A549 (cell line): ENCODE results near the gene CNNM3. TPM values are rescaled to one million over a fixed set of nuclear protein-coding genes. Genes with fewer than 3 reads are reported as not detected.

ENCODE experiments used
- ATAC-seq, 2 experiments: fragments of 200-7000 bp in 1 of 2; fragments of >200 bp in 1 of 2; cut with Nextera tagmentation in 1 of 2; cut with Tn5 transposase in 1 of 2; 3 replicates each; pipeline versions ENCODE4 v1.8.0 to v1.9.1; 2018 to 2020; ENCODE audit warnings: mild to moderate bottlenecking in 1 of 2, moderate library complexity in 1 of 2
- CTCF ChIA-PET: fragments of 300-600 bp; sonication (Branson Sonifier 250); formaldehyde crosslinking; extraction: SDS; loops from one replicate; lab custom pipeline; 2021; ENCODE audit warnings: antibody characterized with exemption, inconsistent platforms; lab: Yijun Ruan, JAX
- POLR2A ChIA-PET: fragments of 350-600 bp; formaldehyde crosslinking; extraction: SDS; loops from one replicate; lab custom pipeline; 2021; ENCODE audit warnings: antibody characterized with exemption, inconsistent platforms; lab: Yijun Ruan, JAX
- DNase-seq, 2 experiments: peaks; one replicate each; pipeline versions ENCODE4 v3.0.0 to v3.0.0-alpha.2; 2011 to 2016; ENCODE audit warnings: low read depth in 1 of 2, low spot score in 1 of 2
- FAIRE-seq: peaks from 2 replicates; lab custom pipeline; 2011; peaks lifted over from hg19 to GRCh38; lab: Jason Lieb, UNC
- H3K27ac ChIP-seq, 2 experiments: fragments of >200 bp; sonication (Bioruptor Twin); formaldehyde crosslinking; 3 replicates each; pipeline ENCODE4 v1.5.1; 2016 to 2017
- H3K4me1 ChIP-seq: fragments of >200 bp; sonication (Bioruptor Twin); formaldehyde crosslinking; 3 replicates; pipeline ENCODE4 v1.6.1; 2016
- H3K4me2 ChIP-seq: fragments of >200 bp; sonication (Bioruptor Twin); formaldehyde crosslinking; 3 replicates; pipeline ENCODE4 v1.6.1; 2016
- H3K4me3 ChIP-seq: fragments of >200 bp; sonication (Bioruptor Twin); formaldehyde crosslinking; 3 replicates; pipeline ENCODE4 v1.5.1; 2016
- H3K9me3 ChIP-seq: fragments of >200 bp; sonication (Bioruptor Twin); formaldehyde crosslinking; 3 replicates; pipeline ENCODE4 v1.6.1; 2016
- BHLHE40 ChIP-seq: IDR thresholded peaks from 2 replicates; pipeline ENCODE4 v1.6.1; 2012; ENCODE audit warnings: low read depth, low read length, inconsistent platforms
- CBX8 ChIP-seq: fragments of 200-600 bp; sonication (generic); IDR thresholded peaks from 2 replicates; pipeline ENCODE4 v1.6.1; 2016
- CEBPB ChIP-seq, 2 experiments: fragments of >200 bp in 1 of 2; sonication (Bioruptor Twin) in 1 of 2; formaldehyde crosslinking in 1 of 2; IDR thresholded peaks; 2 replicates each; pipeline ENCODE4 v1.6.1; 2012 to 2016
- CHD2 ChIP-seq: fragments of 150-350 bp; IDR thresholded peaks from 2 replicates; pipeline ENCODE4 v1.6.1; 2014; ENCODE audit warnings: low read length; ENCODE audit not compliant: partially characterized antibody
- CHD4 ChIP-seq: fragments of 200-600 bp; sonication (generic); IDR thresholded peaks from 2 replicates; pipeline ENCODE4 v1.6.1; 2016; ENCODE audit warnings: antibody characterized with exemption, mild to moderate bottlenecking, borderline replicate concordance
- EHF ChIP-seq: fragments of 250-450 bp; sonication (Bioruptor Pico); IDR thresholded peaks from 2 replicates; pipeline ENCODE4 v1.5.0; 2020; ENCODE audit warnings: mild to moderate bottlenecking
- FOSL2 ChIP-seq, 2 experiments: fragments of 450-650 bp in 1 of 2; fragments of >200 bp in 1 of 2; sonication (Bioruptor Twin) in 1 of 2; formaldehyde crosslinking; IDR thresholded peaks; 2 replicates each; pipeline versions ENCODE4 v1.5.0 to v1.6.1; 2016 to 2020; ENCODE audit warnings: mild to moderate bottlenecking in 1 of 2, moderate library complexity in 1 of 2
- HOXB13 ChIP-seq: fragments of 250-450 bp; sonication (Bioruptor Pico); IDR thresholded peaks from 2 replicates; pipeline ENCODE4 v1.5.0; 2020; ENCODE audit warnings: low read depth, mild to moderate bottlenecking, moderate library complexity
- JUN ChIP-seq, 2 experiments: fragments of >200 bp; sonication (Bioruptor Twin); formaldehyde crosslinking; IDR thresholded peaks; 2 replicates in 1 of 2; 3 replicates in 1 of 2; pipeline ENCODE4 v1.6.1; 2016 to 2017
- JUNB ChIP-seq: fragments of >200 bp; sonication (Bioruptor Twin); formaldehyde crosslinking; IDR thresholded peaks from 2 replicates; pipeline ENCODE4 v1.6.1; 2016
- KDM5A ChIP-seq: fragments of 200-600 bp; sonication (generic); IDR thresholded peaks from 2 replicates; pipeline ENCODE4 v1.6.1; 2016; ENCODE audit warnings: antibody characterized with exemption, mild to moderate bottlenecking
- MAFK ChIP-seq: fragments of 450-650 bp; IDR thresholded peaks from 2 replicates; pipeline ENCODE4 v1.6.1; 2014; ENCODE audit not compliant: partially characterized antibody
- MYC ChIP-seq: IDR thresholded peaks from 2 replicates; pipeline ENCODE4 v1.6.1; 2012; ENCODE audit warnings: mild to moderate bottlenecking, inconsistent platforms, low read length, improper control_type of control experiment, borderline replicate concordance
- NPAS2 ChIP-seq: fragments of 250-450 bp; sonication (Bioruptor Pico); IDR thresholded peaks from 2 replicates; pipeline ENCODE4 v1.8.0; 2022; ENCODE audit warnings: mild to moderate bottlenecking, moderate library complexity, borderline replicate concordance
- PHF8 ChIP-seq: fragments of 200-600 bp; sonication (generic); IDR thresholded peaks from 2 replicates; pipeline ENCODE4 v1.6.1; 2016; ENCODE audit warnings: low read depth, mild to moderate bottlenecking, antibody characterized with exemption, moderate library complexity, borderline replicate concordance
- POLR2A ChIP-seq: IDR thresholded peaks from 2 replicates; pipeline ENCODE4 v1.6.1; 2012; ENCODE audit warnings: mild to moderate bottlenecking, low read length
- ZC3H11A ChIP-seq: fragments of 450-650 bp; IDR thresholded peaks from 2 replicates; pipeline ENCODE4 v1.6.1; 2014; ENCODE audit warnings: antibody characterized with exemption, mild to moderate bottlenecking
- ZFP36 ChIP-seq: fragments of 450-650 bp; IDR thresholded peaks from 2 replicates; pipeline ENCODE4 v1.6.1; 2014; ENCODE audit warnings: borderline replicate concordance; ENCODE audit not compliant: partially characterized antibody
- ZNF302 ChIP-seq: fragments of 250-450 bp; sonication (Bioruptor Pico); IDR thresholded peaks from 2 replicates; pipeline ENCODE4 v1.9.0; 2021; ENCODE audit warnings: inconsistent platforms, mild to moderate bottlenecking, moderate library complexity
- WGBS: methylation state at CpG from one replicate; pipeline ENCODE4 v1.1.6; 2017; ENCODE audit errors: missing lambda C conversion rate; 5-methylcytosine and 5-hydroxymethylcytosine counted together
- polyA minus RNA-seq: library from RNA; depleted of rRNA, polyadenylated mRNA; stranded (reverse); fragments of >200 nt; gene quantifications from 2 replicates; pipeline ENCODE4 v1.2.3, GENCODE V29; 2011; rRNA and poly(A)+ RNA removed
- polyA plus RNA-seq, 4 experiments: library from polyadenylated mRNA; depleted of rRNA in 3 of 4; stranded (reverse); fragments of >200 nt; fragmentation: RNase III in 1 of 4; extraction: RNeasy Plus Mini Kit Qiagen cat#74134 plus additional on column Dnase treatment in 1 of 4; gene quantifications; 2 replicates in 3 of 4; 3 replicates in 1 of 4; pipeline ENCODE4 v1.2.3, GENCODE V29; 2011 to 2017
- TF ChIP-seq, protein P1 (sequence below): IDR thresholded peaks from 2 replicates; pipeline ENCODE4 v1.6.1; 2012
- TF ChIP-seq, protein P2 (sequence below): IDR thresholded peaks from 2 replicates; pipeline ENCODE4 v1.6.1; 2012; ENCODE audit warnings: low read depth, borderline replicate concordance
- TF ChIP-seq, protein P3 (sequence below): fragments of >200 bp; sonication (Bioruptor Twin); formaldehyde crosslinking; IDR thresholded peaks from 3 replicates; pipeline ENCODE4 v1.6.1; 2016
- TF ChIP-seq, protein P4 (sequence below): fragments of >200 bp; sonication (Bioruptor Twin); formaldehyde crosslinking; IDR thresholded peaks from 3 replicates; pipeline ENCODE4 v1.5.1; 2016
- TF ChIP-seq, protein P5 (sequence below): fragments of 150-350 bp; IDR thresholded peaks from 2 replicates; pipeline ENCODE4 v1.6.1; 2014; ENCODE audit warnings: low read depth, mild to moderate bottlenecking, low read length

Gene CNNM3
- polyA plus RNA-seq (2011; rRNA removed) (11.8 and 13.6 TPM in 2 replicates), polyA plus RNA-seq (2017; fragmentation: RNase III; extraction: RNeasy Plus Mini Kit Qiagen cat#74134 plus additional on column Dnase treatment) (13.2 to 15.3 TPM (median 14.1 TPM) in 3 replicates), polyA minus RNA-seq (27.2 and 43.9 TPM in 2 replicates)
- polyA plus RNA-seq (2012; cell fraction: cytosol; rRNA removed) = 21.7 and 24.2 TPM in 2 replicates
- polyA plus RNA-seq (2012; cell fraction: nucleus; rRNA removed) = 36.8 and 49.9 TPM in 2 replicates

DNA sequence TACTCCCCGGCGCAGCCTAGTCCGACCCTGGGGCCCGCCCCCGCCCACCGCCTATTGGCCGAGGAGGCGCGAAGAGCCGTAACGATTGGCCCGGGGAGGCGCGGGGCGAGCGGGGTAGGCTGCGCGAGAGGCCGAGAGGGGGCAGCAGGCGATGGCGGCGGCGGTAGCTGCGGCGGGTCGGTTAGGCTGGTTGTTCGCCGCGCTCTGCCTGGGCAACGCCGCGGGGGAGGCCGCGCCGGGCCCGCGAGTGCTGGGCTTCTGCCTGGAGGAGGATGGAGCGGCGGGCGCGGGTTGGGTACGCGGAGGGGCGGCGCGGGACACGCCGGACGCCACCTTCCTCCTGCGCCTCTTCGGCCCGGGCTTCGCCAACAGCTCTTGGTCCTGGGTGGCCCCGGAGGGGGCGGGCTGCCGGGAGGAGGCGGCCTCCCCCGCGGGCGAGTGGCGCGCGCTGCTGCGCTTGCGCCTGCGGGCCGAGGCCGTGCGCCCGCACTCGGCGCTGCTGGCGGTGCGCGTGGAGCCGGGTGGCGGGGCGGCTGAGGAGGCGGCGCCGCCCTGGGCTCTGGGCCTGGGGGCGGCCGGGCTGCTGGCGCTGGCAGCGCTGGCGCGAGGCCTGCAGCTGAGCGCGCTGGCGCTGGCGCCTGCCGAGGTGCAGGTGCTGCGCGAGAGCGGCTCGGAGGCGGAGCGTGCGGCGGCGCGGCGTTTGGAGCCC, at the start of gene CNNM3:
Gene CNNM3, plus strand, starts transcription at position 142 of the 709 bp plus-strand sequence. Its CDS starts 10 bp downstream, at position 152.
- no CpG with 5 or more reads among the region's 103 CpGs for WGBS
- H3K4me3 ChIP-seq = peak within 1 kb of the TSS; percentile 92
- peak; percentile 77 for TF ChIP-seq ZFP36
- TF ChIP-seq CHD4 = no peak
- peak; percentile 80 to 87; a peak in 3 of 5 replicates for TF ChIP-seq JUN (IDR thresholded peaks at IDR 0.05)
- peak; percentile 58; the same call in 1 of the 2 replicates for TF ChIP-seq KDM5A
- TF ChIP-seq, protein P1, sequence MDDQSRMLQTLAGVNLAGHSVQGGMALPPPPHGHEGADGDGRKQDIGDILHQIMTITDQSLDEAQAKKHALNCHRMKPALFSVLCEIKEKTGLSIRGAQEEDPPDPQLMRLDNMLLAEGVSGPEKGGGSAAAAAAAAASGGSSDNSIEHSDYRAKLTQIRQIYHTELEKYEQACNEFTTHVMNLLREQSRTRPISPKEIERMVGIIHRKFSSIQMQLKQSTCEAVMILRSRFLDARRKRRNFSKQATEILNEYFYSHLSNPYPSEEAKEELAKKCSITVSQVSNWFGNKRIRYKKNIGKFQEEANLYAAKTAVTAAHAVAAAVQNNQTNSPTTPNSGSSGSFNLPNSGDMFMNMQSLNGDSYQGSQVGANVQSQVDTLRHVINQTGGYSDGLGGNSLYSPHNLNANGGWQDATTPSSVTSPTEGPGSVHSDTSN = no peak
- peak; percentile 43; the same call in 1 of the 2 replicates for TF ChIP-seq PHF8
- TF ChIP-seq, protein P2, sequence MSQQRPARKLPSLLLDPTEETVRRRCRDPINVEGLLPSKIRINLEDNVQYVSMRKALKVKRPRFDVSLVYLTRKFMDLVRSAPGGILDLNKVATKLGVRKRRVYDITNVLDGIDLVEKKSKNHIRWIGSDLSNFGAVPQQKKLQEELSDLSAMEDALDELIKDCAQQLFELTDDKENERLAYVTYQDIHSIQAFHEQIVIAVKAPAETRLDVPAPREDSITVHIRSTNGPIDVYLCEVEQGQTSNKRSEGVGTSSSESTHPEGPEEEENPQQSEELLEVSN = 0 out of 2 replicates have a peak, but pooled peaks have one; percentile 5
- TF ChIP-seq MYC = 0 out of 2 replicates have a peak, but pooled peaks have one; percentile 9
- TF ChIP-seq, protein P3, sequence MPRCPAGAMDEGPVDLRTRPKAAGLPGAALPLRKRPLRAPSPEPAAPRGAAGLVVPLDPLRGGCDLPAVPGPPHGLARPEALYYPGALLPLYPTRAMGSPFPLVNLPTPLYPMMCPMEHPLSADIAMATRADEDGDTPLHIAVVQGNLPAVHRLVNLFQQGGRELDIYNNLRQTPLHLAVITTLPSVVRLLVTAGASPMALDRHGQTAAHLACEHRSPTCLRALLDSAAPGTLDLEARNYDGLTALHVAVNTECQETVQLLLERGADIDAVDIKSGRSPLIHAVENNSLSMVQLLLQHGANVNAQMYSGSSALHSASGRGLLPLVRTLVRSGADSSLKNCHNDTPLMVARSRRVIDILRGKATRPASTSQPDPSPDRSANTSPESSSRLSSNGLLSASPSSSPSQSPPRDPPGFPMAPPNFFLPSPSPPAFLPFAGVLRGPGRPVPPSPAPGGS = peak; percentile 86
- peak; percentile 68 for TF ChIP-seq POLR2A
- no peak for TF ChIP-seq NPAS2 (CRISPR knock-in tag)
- TF ChIP-seq, protein P4, sequence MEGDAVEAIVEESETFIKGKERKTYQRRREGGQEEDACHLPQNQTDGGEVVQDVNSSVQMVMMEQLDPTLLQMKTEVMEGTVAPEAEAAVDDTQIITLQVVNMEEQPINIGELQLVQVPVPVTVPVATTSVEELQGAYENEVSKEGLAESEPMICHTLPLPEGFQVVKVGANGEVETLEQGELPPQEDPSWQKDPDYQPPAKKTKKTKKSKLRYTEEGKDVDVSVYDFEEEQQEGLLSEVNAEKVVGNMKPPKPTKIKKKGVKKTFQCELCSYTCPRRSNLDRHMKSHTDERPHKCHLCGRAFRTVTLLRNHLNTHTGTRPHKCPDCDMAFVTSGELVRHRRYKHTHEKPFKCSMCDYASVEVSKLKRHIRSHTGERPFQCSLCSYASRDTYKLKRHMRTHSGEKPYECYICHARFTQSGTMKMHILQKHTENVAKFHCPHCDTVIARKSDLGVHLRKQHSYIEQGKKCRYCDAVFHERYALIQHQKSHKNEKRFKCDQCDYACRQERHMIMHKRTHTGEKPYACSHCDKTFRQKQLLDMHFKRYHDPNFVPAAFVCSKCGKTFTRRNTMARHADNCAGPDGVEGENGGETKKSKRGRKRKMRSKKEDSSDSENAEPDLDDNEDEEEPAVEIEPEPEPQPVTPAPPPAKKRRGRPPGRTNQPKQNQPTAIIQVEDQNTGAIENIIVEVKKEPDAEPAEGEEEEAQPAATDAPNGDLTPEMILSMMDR = peak; percentile 27
- TF ChIP-seq, all 56 proteins: peak for 9
- Histone ChIP-seq H3K4me1 (peaks cover 30% of the 10 kb centered on the region), H3K4me2 (peak within 1 kb of the TSS; percentile 99), H3K9me3 (no peaks in the 10 kb centered on the region), H3K27ac (peak within 1 kb of the TSS; percentile 91 to 94)
- DNase-seq = peak; percentile 93 to 96
- POLR2A ChIA-PET = interaction anchor here (0.6 to 2.2 kb wide), 8 partner anchors 16 to 296 kb away, joined by 3 to 9 read pairs (median 4); partner anchors contain the start of genes ANKRD39 and CNNM4
- no peak for FAIRE-seq
- ATAC-seq = peak; percentile 88 to 97
- CTCF ChIA-PET = interaction anchor here (0.7 to 3.3 kb wide), 16 partner anchors 10 to 297 kb away, joined by 3 to 24 read pairs (median 5); partner anchors contain the start of genes ANKRD36 and CNNM4

DNA sequence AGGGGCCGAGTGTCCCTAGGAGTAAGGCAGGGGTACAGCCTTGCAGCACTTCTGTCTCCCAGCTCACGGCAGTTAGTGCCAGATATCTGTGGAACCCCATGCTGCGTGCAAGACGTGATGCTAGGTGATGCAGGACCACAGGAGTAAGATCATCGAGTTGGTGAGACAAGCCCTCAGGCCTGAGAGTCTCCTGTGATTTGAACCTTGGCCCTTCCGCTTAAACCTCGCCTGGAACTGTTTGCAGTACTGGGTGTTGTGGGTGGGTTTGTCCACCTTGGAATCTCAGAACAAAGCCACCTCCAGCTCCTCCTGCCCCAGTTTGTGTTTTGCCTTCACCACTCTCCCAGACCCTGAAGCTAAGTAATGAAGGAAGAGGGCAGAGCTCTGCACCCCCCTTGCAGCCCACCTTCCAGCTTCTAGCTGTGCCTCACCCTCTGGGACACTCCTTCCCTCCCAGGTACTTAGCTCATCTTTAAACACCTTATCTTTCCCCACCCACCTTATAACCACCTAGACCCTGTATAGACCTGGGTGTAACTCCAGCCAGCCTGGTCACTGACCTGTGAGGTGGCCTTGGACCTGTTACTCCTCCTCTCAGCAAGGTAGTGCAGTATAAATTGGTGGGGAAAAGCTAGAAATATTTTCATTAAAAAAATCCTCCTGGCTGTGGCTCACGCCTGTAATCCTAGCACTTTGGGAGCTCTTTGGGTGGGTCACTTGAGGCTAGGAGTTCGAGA, 48.8 kb upstream of the CNNM3 start:
- 83% methylated on average over 9 of the region's 9 CpGs for WGBS
- H3K27ac ChIP-seq = no peak overlapping the region
- no peak for FAIRE-seq
- H3K9me3 ChIP-seq = no peaks in the 10 kb centered on the region
- DNase-seq = no peak
- TF ChIP-seq, protein P5, sequence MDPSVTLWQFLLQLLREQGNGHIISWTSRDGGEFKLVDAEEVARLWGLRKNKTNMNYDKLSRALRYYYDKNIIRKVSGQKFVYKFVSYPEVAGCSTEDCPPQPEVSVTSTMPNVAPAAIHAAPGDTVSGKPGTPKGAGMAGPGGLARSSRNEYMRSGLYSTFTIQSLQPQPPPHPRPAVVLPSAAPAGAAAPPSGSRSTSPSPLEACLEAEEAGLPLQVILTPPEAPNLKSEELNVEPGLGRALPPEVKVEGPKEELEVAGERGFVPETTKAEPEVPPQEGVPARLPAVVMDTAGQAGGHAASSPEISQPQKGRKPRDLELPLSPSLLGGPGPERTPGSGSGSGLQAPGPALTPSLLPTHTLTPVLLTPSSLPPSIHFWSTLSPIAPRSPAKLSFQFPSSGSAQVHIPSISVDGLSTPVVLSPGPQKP = no peak
- TF ChIP-seq JUN (IDR thresholded peaks at IDR 0.05) (no peak), MAFK (no peak), BHLHE40 (no peak), CEBPB (IDR thresholded peaks at IDR 0.05) (no peak), HOXB13 (CRISPR knock-in tag) (no peak), EHF (CRISPR knock-in tag) (no peak), CHD2 (no peak), ZC3H11A (no peak), JUNB (no peak), MYC (no peak), ZNF302 (CRISPR knock-in tag) (no peak), CBX8 (no peak), FOSL2 (IDR thresholded peaks at IDR 0.05) (no peak), FOSL2 (CRISPR knock-in tag; IDR thresholded peaks at IDR 0.05) (no peak)
- no peak for ATAC-seq
- no peak overlapping the region for H3K4me2 ChIP-seq
- CTCF ChIA-PET = interaction anchor here (1.3 to 13.2 kb wide), 5 partner anchors 18 to 215 kb away, joined by 3 to 186 read pairs (median 3); partner anchors contain the start of gene ANKRD39
- peaks cover 22% of the 10 kb centered on the region for H3K4me1 ChIP-seq
- H3K4me3 ChIP-seq = no peak overlapping the region
- POLR2A ChIA-PET = no interaction called here
